ENCODE data around the gene POLR1A. TPM values are rescaled to one million over a fixed set of nuclear protein-coding genes. Genes with fewer than 3 reads are reported as not detected.

Gene POLR1A
- total RNA-seq, 2 donors from 2014 or later = 19.0 to 38.2 TPM

DNA sequence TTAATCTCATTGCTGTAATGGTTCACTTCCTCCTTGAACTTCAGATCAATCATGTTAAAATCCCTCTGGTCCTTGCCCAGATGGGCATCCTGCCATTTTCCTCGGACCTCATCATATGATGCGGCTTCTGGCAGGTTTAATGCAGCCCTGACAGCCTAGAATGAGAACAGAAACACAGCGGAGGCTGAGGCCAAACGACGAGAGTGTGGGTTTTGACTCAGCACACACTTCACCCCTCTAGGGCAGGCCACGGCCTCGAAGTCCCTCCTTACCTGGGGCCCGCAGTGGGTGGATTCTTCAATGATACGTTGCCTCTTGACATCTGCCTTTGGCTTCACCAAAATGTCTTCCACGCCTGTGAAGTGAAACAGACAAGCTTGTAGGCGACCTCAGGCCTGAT is 56.8 kb downstream of the POLR1A start:
- ATAC-seq (ENCODE audit: insufficient number of reproducible peaks, low FRiP score, low read depth) = no peak
- H3K36me3 ChIP-seq = peaks cover 46% of the 10 kb centered on the region

DNA sequence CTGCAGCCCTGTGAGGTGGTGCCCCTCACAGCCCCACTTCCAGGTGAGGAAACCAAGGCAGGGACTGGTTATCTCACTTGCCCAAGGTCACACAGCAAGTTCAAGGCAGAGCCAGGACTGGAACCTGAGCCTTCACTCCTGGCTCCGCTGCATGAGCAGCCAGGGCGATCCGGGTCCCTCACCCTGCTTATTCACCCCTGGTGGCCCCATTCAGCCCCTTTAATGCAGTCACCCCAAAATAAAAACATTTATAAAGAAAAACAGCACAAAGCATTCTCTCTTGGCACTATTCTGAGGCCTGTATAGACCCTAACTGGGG is 57.3 kb downstream of the POLR1A start:
- Histone ChIP-seq H3K27ac (no peak overlapping the region), H3K9me3 (no peaks in the 10 kb centered on the region), H3K4me1 (ENCODE audit: control insufficient read depth in 1 of 2, low read depth in 2 of 2) (no peaks in the 10 kb centered on the region), H3K36me3 (peaks cover 43% of the 10 kb centered on the region), H3K27me3 (replicated peaks; ENCODE audit: insufficient read depth) (no peaks in the 10 kb centered on the region), H3K4me3 (no peak overlapping the region)
- DNase-seq (ENCODE audit: low spot score) (no peak), ATAC-seq (ENCODE audit: insufficient number of reproducible peaks, low FRiP score, low read depth) (no peak)
- TF ChIP-seq, protein P1, sequence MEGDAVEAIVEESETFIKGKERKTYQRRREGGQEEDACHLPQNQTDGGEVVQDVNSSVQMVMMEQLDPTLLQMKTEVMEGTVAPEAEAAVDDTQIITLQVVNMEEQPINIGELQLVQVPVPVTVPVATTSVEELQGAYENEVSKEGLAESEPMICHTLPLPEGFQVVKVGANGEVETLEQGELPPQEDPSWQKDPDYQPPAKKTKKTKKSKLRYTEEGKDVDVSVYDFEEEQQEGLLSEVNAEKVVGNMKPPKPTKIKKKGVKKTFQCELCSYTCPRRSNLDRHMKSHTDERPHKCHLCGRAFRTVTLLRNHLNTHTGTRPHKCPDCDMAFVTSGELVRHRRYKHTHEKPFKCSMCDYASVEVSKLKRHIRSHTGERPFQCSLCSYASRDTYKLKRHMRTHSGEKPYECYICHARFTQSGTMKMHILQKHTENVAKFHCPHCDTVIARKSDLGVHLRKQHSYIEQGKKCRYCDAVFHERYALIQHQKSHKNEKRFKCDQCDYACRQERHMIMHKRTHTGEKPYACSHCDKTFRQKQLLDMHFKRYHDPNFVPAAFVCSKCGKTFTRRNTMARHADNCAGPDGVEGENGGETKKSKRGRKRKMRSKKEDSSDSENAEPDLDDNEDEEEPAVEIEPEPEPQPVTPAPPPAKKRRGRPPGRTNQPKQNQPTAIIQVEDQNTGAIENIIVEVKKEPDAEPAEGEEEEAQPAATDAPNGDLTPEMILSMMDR (IDR thresholded peaks at IDR 0.05) = no peak

More for the DNA sequence above, 56.8 kb downstream of the POLR1A start:
- no peaks in the 10 kb centered on the region for H3K27me3 ChIP-seq (replicated peaks; ENCODE audit: insufficient read depth)
- no peaks in the 10 kb centered on the region for H3K4me1 ChIP-seq (ENCODE audit: control insufficient read depth in 1 of 2, low read depth in 2 of 2)
- H3K9me3 ChIP-seq = no peaks in the 10 kb centered on the region
- no peak overlapping the region for H3K27ac ChIP-seq
- DNase-seq (ENCODE audit: low spot score) = no peak
- TF ChIP-seq, protein P1 (IDR thresholded peaks at IDR 0.05) = no peak
- H3K4me3 ChIP-seq = no peak overlapping the region

DNA sequence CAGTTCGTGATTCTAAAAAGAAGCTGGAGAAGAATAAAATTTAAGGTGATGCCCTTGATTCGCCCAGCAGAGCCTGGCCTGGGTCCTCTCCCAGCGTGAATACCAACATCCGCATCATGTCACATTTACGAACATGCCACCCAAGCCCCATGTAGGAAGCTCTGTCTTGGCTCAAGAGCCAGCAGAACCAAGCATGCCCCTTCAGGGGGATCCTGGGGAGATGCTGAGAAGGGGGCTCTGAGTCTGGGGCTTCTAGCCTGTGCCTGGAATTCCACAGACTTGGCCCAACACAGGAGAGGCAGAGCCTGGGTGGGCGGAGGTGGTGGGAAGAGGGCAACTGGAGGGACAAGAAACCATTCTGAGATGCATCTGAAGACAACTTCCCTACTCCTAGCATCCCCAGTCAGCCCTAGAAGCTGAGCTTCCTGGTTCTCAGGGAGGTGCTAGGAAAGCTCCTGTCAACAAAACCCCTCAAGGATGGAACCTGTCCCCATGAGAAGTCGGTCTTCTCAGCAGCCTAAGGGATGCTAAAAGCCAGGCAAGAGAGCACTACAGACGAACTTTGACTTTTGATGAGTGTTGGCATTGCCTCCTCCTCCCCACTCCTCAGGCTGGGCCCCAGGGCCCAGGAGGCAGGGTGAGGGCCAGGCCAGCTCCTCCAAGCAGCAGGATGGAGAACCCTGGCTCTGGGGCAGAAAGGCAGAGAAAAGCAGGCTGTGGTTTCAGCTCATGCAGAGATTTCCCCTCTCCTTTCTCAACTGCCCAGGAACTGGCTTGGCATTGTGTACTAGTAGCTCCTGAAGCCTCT is 57.9 kb downstream of the POLR1A start:
- TF ChIP-seq, protein P1 (IDR thresholded peaks at IDR 0.05) = no peak
- DNase-seq (ENCODE audit: low spot score) (no peak), ATAC-seq (ENCODE audit: insufficient number of reproducible peaks, low FRiP score, low read depth) (no peak)
- no peaks in the 10 kb centered on the region for H3K9me3 ChIP-seq
- no peak overlapping the region for H3K27ac ChIP-seq
- H3K27me3 ChIP-seq (replicated peaks; ENCODE audit: insufficient read depth) = no peaks in the 10 kb centered on the region
- no peak overlapping the region for H3K4me3 ChIP-seq
- no peaks in the 10 kb centered on the region for H3K4me1 ChIP-seq (ENCODE audit: control insufficient read depth in 1 of 2, low read depth in 2 of 2)
- H3K36me3 ChIP-seq = peaks cover 45% of the 10 kb centered on the region

DNA sequence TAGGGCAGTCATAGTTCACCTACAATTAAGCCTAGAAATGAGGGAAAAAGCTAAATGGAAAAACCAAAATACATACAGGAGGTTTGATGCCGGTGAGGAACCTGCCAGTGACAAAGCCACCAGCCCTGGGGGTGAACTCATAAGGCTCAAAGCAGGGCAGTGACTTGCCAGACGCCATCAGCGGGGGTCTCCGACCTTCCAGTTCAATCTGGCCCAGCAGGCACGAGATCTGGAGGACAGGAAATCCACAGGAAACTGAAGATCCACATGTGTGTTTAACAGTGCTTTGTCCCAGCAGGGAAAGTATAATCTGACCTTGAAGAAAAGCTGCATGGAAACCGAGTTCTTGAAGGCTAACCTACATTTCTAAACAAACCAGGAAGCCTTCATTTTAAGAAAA is 60.1 kb downstream of the POLR1A start:
- DNase-seq (ENCODE audit: low spot score) (no peak), ATAC-seq (ENCODE audit: insufficient number of reproducible peaks, low FRiP score, low read depth) (no peak)
- Histone ChIP-seq H3K27ac (no peak overlapping the region), H3K27me3 (replicated peaks; ENCODE audit: insufficient read depth) (no peaks in the 10 kb centered on the region), H3K9me3 (no peaks in the 10 kb centered on the region), H3K36me3 (peaks cover 40% of the 10 kb centered on the region), H3K4me1 (ENCODE audit: control insufficient read depth in 1 of 2, low read depth in 2 of 2) (no peaks in the 10 kb centered on the region), H3K4me3 (no peak overlapping the region)
- TF ChIP-seq, protein P1 (IDR thresholded peaks at IDR 0.05) = no peak

DNA sequence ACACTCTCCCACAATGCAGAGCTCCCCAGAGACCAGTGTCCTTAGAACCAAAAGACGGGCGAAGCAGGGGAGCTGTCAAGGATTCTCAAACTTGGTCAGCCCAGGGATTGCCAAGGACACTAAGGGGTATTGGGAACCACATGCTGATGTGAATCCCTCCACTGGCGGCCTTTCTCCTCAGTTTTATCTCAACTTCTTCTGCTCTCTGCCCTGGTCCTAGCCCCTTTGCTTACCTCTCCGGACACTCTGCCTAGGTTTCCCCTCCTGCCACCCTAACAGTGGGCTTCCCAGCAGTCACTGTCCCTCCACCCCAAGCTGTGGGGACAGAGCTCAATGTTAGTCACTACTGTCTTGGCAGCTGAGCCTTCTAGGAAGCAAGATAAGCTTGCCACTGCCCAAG is 61.1 kb downstream of the POLR1A start:
- H3K27ac ChIP-seq = no peak overlapping the region
- peaks cover 40% of the 10 kb centered on the region for H3K36me3 ChIP-seq
- TF ChIP-seq, protein P1 (IDR thresholded peaks at IDR 0.05) = no peak
- no peaks in the 10 kb centered on the region for H3K9me3 ChIP-seq
- H3K4me1 ChIP-seq (ENCODE audit: control insufficient read depth in 1 of 2, low read depth in 2 of 2) = no peaks in the 10 kb centered on the region
- no peaks in the 10 kb centered on the region for H3K27me3 ChIP-seq (replicated peaks; ENCODE audit: insufficient read depth)
- H3K4me3 ChIP-seq = no peak overlapping the region
- DNase-seq (ENCODE audit: low spot score) (no peak), ATAC-seq (ENCODE audit: insufficient number of reproducible peaks, low FRiP score, low read depth) (no peak)
